NB4 (cell line): ENCODE data around the gene KCNK2.

ENCODE experiments used
- DNase-seq: peaks from one replicate; pipeline ENCODE4 v3.0.0; 2010; ENCODE audit warnings: low read depth
- H3K4me3 ChIP-seq: one replicate; pipeline ENCODE4 v1.5.1; 2011; ENCODE audit warnings: mild to moderate bottlenecking, low read depth, low read length, moderate library complexity
- CTCF ChIP-seq: IDR thresholded peaks from one replicate; pipeline ENCODE4 v1.5.1; 2012; ENCODE audit warnings: low read depth, low read length
- MAX ChIP-seq: IDR thresholded peaks from 2 replicates; pipeline ENCODE4 v1.6.1; 2011; ENCODE audit warnings: low read depth, low read length
- MYC ChIP-seq: IDR thresholded peaks from 2 replicates; pipeline ENCODE4 v1.6.1; 2011; ENCODE audit warnings: low read depth, low read length
- POLR2A ChIP-seq: IDR thresholded peaks from 2 replicates; pipeline ENCODE4 v1.6.1; 2011; ENCODE audit warnings: mild to moderate bottlenecking; ENCODE audit not compliant: insufficient read length; ENCODE audit errors: extremely low read depth

KCNK2 gene

GRCh38 chr1:215276582-215276981, 194.0 kb downstream of the KCNK2 start:
- H3K4me3 ChIP-seq = no peak overlapping the region
- DNase-seq = no peak
- TF ChIP-seq MAX (no peak), CTCF (no peak), MYC (no peak), POLR2A (no peak)

GRCh38 chr1:215277532-215277931, 195.0 kb downstream of the KCNK2 start:
- H3K4me3 ChIP-seq = no peak overlapping the region
- TF ChIP-seq CTCF (no peak), MYC (no peak)
- DNase-seq = no peak

- no peak overlapping the region for H3K4me3 ChIP-seq
- no peak for DNase-seq
- TF ChIP-seq CTCF (no peak), MYC (no peak), POLR2A (no peak), MAX (no peak)
Observed at GRCh38 chr1:215279682-215280081, 197.1 kb downstream of the KCNK2 start.

GRCh38 chr1:215282557-215282956, 200.0 kb downstream of the KCNK2 start:
- DNase-seq = no peak
- no peak overlapping the region for H3K4me3 ChIP-seq
- TF ChIP-seq CTCF (no peak), MYC (no peak), MAX (no peak), POLR2A (no peak)

- no peak for DNase-seq
- no peak for TF ChIP-seq POLR2A
- TF ChIP-seq MYC = no peak
- TF ChIP-seq CTCF = no peak
- TF ChIP-seq MAX = no peak
- no peak overlapping the region for H3K4me3 ChIP-seq
Observed at GRCh38 chr1:215285013-215285800, 202.7 kb downstream of the KCNK2 start.
